Endometrial microvascular endothelial cells (primary cell): ENCODE measurements around the gene CLBA1. TPM values are rescaled to one million over a fixed set of nuclear protein-coding genes. Genes with fewer than 3 reads are reported as not detected.
"Not testable (repeated sequence)": the region's sequence is repeated elsewhere in the genome, so short reads cannot be mapped to it uniquely, and the experiment has no call there.

Source experiments
- in situ Hi-C: cut with HindIII; loops from 2 replicates; pipeline ENCODE4 v1.10.0; 2017; ENCODE audit warnings: low sequenced_read_pairs, low pct_unique_long_range_greater_than_20kb; ENCODE audit errors: inconsistent ontology term
- total RNA-seq: library from RNA; depleted of rRNA; stranded (reverse); fragments of >200 nt; gene quantifications from one replicate; pipeline ENCODE4 v1.2.3, GENCODE V29; 2015; ENCODE audit errors: inconsistent ontology term

The CLBA1 gene
- total RNA-seq, 1 donor from 2014 or later, result 5.0 TPM

DNA sequence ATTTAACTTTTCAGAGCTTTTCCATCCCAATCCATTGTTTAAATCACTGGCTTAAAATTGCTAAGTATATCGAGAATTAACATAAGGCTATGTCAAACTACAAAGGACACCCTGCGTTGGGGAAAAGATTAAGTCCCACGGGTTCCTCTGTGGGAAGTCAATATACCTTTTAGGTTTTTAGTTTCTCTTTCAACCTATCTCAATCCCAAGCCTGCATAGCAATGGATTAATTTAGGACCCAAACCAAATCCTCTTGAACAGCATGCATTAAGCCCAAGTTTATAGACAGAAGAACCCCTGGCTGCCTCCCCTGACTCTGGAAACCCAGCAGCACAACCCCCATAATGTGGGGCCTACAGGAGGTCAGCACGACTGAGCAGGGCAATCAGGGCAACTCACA is 29.0 kb downstream of the CLBA1 start:
- in situ Hi-C loops, result no loop called here

GRCh38 chr14:105015242-105015641 is 29.7 kb downstream of the CLBA1 start:
- in situ Hi-C loops, result no loop called here

GRCh38 chr14:105015905-105016304 is 30.3 kb downstream of the CLBA1 start:
- in situ Hi-C loops, result no loop called here

DNA sequence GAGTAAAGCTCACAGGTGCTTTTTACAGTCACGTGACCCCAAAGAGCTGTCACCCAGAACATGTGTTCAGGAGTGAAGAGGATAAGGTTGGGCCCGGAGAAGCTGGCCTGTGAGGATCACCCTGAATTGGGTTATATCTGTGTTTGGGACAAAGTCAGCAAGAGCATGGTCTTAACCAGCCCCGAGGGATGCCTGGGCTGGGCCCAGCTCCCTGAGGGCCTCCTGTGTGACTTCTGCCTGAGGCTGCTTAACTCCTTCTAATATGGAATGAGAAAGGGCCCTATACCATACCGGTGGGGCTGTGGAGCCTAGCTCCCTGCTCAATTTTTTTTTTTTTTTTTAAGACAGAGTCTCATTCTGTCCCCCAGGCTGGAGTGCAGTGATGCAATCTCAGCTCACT is 32.8 kb downstream of the CLBA1 start:
- in situ Hi-C loops, result no loop called here

DNA sequence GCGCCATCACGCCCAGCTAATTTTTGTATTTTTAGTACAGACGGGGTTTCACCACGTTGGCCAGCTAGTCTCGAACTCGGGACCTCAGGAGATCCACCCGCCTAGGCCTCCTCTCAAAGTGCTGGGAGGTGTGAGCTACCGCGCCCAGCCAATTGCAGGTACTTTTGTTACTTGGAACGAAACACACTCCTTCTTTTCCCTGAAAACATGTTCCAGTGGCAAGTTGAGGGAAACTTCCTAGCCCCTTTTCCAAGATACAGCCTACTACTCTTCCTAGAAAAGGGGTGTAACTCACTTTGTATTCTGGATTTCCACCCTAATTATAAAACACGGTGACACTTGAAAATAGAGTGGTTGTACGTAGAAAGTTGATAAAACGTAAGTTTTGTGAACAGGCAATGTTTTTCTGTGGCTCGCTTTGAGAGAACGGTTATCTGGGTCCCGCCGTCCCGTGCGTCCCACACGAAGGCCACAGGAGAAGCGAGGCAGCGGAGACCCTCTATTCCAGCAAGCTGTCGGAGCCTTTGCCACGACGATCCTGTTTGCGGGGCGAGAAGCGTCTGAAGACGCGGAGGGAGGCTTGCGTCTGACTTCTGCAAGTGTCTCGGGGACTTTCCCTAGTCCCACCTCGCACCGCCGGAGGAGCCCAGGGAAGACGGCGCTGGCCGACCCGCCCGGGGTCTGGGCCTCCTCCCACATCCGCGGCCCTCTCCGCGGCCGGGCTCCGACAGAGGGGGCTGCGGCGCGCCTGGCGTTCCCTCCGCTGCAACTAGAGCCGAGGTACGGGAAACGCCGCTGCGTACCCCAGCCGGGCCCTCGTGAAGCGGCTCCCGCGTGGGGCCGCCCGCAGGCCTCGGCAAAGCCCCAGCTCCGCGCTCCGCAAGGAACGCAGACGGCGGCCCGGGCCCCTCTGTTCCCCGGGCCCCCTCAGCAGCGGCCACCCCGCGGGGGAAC is 34.5 kb downstream of the CLBA1 start:
- in situ Hi-C loops, result no loop called here

DNA sequence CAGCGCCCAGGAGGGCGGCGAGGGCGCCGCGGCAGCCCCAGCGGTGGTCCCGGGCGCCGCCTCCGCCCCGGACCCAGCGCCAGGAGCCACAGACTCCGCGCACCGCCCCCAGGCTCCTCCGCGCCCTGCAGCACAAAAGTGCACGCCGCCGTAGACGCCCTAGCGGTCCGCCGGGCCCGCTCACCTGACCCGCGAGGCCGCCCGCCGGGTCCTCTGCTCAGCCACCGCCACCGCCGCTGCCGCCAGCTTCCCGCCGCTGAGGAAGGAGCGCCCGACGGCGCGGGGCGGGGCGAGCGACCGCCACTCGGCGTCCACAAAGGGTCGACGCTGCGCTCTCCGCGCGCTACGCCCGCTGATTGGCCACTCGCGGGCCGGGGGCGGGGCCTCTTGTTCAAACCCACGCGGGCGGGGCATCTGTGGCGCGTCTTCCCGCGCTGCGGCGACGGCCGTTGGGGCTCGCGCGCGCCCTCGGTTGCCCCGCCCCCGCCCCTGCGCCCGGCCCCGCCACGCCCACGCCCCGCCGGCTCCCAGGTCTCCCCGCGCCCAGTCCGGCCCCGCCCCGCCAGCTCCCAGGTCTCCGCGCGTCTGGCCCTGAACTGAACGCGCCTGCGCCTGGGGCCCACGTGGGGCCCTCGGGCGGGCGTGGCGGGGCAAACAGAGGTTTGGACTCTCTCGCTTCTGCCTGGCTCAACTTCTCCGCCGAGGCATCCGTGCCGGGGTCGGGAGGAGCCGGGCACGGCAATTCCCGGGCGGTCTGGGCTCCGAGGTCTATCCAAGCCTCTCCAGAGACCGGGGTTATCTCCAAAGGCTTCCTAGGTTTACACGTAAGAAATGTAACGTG is 35.4 kb downstream of the CLBA1 start, which contains the start of gene CDCA4:
CDCA4 (minus strand) TSS at position 269 of the 841 bp plus-strand sequence. CDS start 9,154 bp downstream, outside the sequence.
- in situ Hi-C loops, result no loop called here

GRCh38 chr14:105021656-105022275 is 36.2 kb downstream of the CLBA1 start:
- in situ Hi-C loops, result no loop called here

- in situ Hi-C loops, result no loop called here
Observed at GRCh38 chr14:105022276-105022670, 36.7 kb downstream of the CLBA1 start.

DNA sequence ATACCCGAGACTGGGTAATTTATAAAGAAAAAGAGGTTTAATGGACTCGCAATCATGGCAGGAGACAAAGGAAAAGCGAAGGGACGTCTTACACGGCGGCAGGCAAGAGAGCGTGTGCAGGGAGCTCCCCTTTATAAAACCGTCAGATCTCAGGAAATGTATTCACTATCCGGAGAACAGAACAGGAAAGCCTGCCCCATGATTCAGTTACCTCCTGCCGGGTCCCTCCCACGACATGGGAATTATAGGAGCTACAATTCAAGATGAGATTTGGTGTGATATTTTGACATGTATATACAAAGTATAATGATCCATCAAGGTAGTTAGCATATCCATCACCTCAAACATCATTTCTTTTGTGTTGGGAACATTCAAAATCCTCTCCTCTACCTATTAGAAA is 37.6 kb downstream of the CLBA1 start:
- in situ Hi-C loops, result no loop called here

DNA sequence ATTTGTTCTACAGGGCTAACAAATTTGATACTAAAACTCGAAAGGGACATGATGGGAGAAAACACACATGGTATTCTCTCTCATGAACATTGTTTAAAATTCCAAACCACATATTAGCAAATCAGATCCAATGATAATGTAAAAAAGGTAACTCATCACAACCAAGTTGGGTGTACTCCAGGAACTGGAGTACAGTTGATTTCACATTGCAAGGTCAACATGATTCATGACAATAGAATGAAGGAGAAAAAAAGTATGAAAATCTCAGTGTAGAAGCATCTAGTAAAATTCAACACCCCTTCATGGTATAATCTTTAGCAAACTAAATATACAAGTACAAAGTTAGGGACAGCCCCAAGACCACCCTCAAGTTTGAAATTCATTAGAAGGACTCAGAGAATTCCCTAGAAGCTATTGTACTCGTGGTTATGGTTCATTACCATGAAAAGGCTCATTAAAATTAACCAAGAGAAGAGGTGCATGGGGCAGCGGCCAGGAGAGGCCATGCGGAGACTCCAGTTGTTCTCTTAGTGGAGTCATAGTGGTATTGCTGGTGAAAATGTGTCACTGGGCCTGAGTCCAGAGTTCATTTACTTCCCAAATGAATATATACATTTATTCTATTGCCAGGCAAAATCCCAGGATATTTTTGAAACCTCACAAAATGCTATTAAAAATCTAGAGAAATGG is 38.3 kb downstream of the CLBA1 start:
- in situ Hi-C loops, result no loop called here

DNA sequence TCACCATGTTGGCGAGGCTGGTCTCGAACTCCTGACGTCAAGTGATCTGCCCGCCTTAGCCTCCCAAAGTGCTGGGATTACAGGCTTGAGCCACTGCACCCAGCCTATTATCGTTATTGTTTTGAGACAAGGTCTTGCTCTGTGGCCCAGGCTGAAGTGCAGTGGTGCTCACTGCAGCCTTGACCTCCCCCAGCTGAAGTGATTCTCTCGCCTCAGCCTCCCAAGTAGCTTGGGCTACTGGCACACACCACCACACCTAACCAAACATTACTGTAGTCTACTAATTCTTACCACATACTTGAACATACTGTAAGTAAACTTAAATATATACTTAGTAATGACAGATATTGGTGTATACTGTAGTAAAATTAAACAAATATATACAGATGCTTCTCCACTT is 39.8 kb downstream of the CLBA1 start:
- in situ Hi-C loops, result no loop called here

- in situ Hi-C loops, result no loop called here
Observed at GRCh38 chr14:105026033-105026785, 40.6 kb downstream of the CLBA1 start.

DNA sequence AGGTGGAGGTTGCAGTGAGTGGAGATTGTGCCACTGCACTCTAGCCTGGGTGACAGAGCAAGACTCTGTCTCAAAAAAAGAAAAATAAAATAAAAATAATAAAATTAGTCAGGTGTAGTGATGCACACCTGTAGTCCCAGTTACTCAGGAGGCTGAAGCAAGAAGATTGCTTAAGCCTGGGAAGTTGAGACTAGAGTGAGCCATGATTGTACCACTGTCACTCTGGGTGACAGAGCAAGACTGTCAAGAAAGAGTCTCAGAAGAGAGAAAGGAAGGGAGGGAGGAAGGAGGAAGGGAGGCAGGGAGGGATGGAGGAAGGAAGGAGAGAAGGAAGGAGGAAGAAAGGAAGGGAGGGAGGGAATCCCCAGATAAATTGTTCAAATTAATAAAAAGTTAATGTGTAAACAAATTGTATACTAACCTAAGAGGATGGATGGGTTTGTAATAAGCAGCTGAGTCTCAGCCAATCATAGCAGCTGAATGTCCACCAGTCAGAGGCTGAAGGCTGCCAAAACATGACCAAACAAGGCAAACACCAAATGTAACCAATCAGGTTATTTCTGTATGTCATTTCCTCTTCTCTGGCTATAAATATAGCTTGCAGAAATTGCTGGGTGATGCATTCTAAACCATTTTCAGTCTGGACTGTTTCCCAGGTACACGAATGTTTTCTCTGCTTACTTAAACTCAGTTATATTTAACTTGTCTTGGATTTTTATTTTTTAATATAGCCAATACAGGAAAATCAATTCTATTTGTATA is 41.4 kb downstream of the CLBA1 start:
- in situ Hi-C loops, result no loop called here

- in situ Hi-C loops, result not testable (repeated sequence)
Observed at GRCh38 chr14:105027718-105028117, 42.1 kb downstream of the CLBA1 start.

GRCh38 chr14:105028251-105028927 is 42.8 kb downstream of the CLBA1 start:
- in situ Hi-C loops, result no loop called here

DNA sequence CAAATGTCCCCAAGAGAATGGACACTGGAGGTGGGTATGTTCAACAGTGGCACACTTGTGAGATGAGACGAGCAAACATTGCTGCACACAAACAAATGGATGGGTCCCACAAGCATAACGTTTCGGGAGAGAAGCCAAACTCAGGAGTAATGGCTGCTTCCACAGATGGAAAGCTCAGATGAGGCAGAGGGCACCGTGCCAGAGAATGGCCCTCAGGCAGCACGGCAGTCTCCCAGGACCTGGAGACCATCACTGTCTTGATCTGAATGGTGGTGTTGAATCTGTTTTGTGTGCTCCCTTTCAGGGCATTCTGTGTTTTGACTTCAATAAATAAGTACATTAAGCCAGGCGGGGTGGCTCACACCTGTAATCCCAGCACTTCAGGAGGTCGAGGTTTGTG is 43.8 kb downstream of the CLBA1 start:
- in situ Hi-C loops, result no loop called here

DNA sequence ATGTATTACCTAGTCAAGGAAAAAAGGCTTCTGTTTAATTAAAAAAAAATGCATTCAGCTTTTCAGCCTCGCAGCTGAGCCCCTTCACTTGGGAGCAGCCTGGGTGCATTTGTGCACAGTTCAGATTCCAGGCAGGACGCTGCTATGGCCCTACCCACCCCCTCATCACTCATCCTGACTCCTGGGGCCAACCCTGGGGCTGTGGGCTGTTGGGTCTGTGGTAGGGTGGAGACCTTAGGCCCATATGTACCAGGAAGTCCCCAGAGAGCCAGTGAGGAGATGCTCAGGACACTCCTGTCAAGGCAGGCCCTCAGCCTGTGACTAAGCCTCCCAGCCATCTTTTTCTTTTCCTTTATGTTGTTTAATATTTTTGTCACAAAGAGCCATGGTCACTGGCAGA is 44.6 kb downstream of the CLBA1 start:
- in situ Hi-C loops, result no loop called here
